H1 (cell line): ENCODE data around the gene CAPN15. TPM values are rescaled to one million over a fixed set of nuclear protein-coding genes. Genes with fewer than 3 reads are reported as not detected.

Experiments used
- CTCF ChIA-PET: fragments of 300-600 bp; sonication (Branson Sonifier 250); formaldehyde crosslinking; loops from one replicate; lab custom pipeline; 2021; ENCODE audit not compliant: partially characterized antibody; lab: Charles Lee
- POLR2A ChIA-PET: fragments of 300-600 bp; sonication (Branson Sonifier 250); formaldehyde crosslinking; loops from one replicate; lab custom pipeline; 2021; ENCODE audit warnings: inconsistent platforms; ENCODE audit not compliant: partially characterized antibody; lab: Charles Lee
- DNase-seq, 2 experiments: peaks; one replicate each; pipeline versions ENCODE4 v3.0.0 to v3.0.0-alpha.2; 2010 to 2022; ENCODE audit warnings: low spot score in 2 of 2, low read depth in 1 of 2, mixed read lengths in 1 of 2
- FAIRE-seq: peaks from 2 replicates; lab custom pipeline; 2011; peaks lifted over from hg19 to GRCh38; lab: Jason Lieb, UNC
- H2AFZ ChIP-seq: 2 replicates; pipeline ENCODE4 v1.8.1; 2012; ENCODE audit warnings: low read length, inconsistent platforms
- H2AK5ac ChIP-seq: 2 replicates; pipeline ENCODE4 v1.6.1; 2013; ENCODE audit warnings: low read depth, low read length
- H2BK120ac ChIP-seq: replicated peaks from 2 replicates; pipeline ENCODE3; 2013; ENCODE audit warnings: low read depth, low read length, inconsistent platforms
- H2BK12ac ChIP-seq: 2 replicates; pipeline ENCODE4 v1.6.1; 2013; ENCODE audit warnings: low read depth, low read length
- H2BK15ac ChIP-seq: 2 replicates; pipeline ENCODE4 v1.6.1; 2013; ENCODE audit warnings: low read length
- H2BK20ac ChIP-seq: 2 replicates; pipeline ENCODE4 v1.6.1; 2013; ENCODE audit warnings: low read length
- H2BK5ac ChIP-seq: 2 replicates; pipeline ENCODE4 v1.6.1; 2013; ENCODE audit warnings: low read depth, low read length
- H3K14ac ChIP-seq: 2 replicates; pipeline ENCODE4 v1.6.1; 2013; ENCODE audit warnings: inconsistent platforms; ENCODE audit not compliant: insufficient read length
- H3K18ac ChIP-seq: 2 replicates; pipeline ENCODE4 v1.6.1; 2013; ENCODE audit warnings: low read length; ENCODE audit errors: extremely low read depth
- H3K23ac ChIP-seq: 2 replicates; pipeline ENCODE4 v1.6.1; 2013; ENCODE audit warnings: inconsistent platforms; ENCODE audit not compliant: insufficient read length
- H3K23me2 ChIP-seq: 2 replicates; pipeline ENCODE4 v1.6.1; 2013; ENCODE audit warnings: low read depth, low read length
- H3K27ac ChIP-seq: 2 replicates; pipeline ENCODE4 v1.6.1; 2011; ENCODE audit warnings: low read depth, low read length, inconsistent platforms
- H3K27me3 ChIP-seq, 4 experiments: replicated peaks in 1 of 4; 1 replicate in 1 of 4; 2 replicates in 3 of 4; pipeline versions ENCODE4 v1.6.1 to v1.8.1; 2011 to 2013; ENCODE audit warnings: low read length in 3 of 4, mild to moderate bottlenecking in 3 of 4, inconsistent platforms in 2 of 4, mixed read lengths in 2 of 4, moderate library complexity in 1 of 4; ENCODE audit not compliant: control insufficient read depth in 3 of 4, insufficient read depth in 3 of 4; ENCODE audit errors: extremely low read depth in 1 of 4
- H3K36me3 ChIP-seq, 4 experiments: 2 replicates each; pipeline versions ENCODE4 v1.6.1 to v1.8.1; 2011 to 2013; ENCODE audit warnings: mild to moderate bottlenecking in 4 of 4, low read length in 3 of 4, moderate library complexity in 2 of 4, control low read depth in 1 of 4, inconsistent platforms in 1 of 4; ENCODE audit not compliant: insufficient read depth in 4 of 4, control insufficient read depth in 2 of 4
- H3K4ac ChIP-seq: replicated peaks from 2 replicates; pipeline ENCODE3; 2013; ENCODE audit warnings: low read length, low read depth, mixed read lengths, inconsistent platforms; ENCODE audit not compliant: insufficient read length
- H3K4me1 ChIP-seq, 4 experiments: replicated peaks in 1 of 4; 1 replicate in 1 of 4; 2 replicates in 3 of 4; pipeline versions ENCODE4 v1.6.1 to v1.8.1; 2011 to 2013; ENCODE audit warnings: low read length in 3 of 4, inconsistent platforms in 2 of 4, mixed read lengths in 1 of 4; ENCODE audit not compliant: insufficient read depth in 4 of 4, control insufficient read depth in 3 of 4
- H3K4me2 ChIP-seq, 2 experiments: 2 replicates each; pipeline versions ENCODE4 v1.6.1 to v1.8.1; 2011 to 2013; ENCODE audit warnings: low read depth in 2 of 2, low read length in 2 of 2, control low read depth in 1 of 2, inconsistent platforms in 1 of 2, mild to moderate bottlenecking in 1 of 2; ENCODE audit not compliant: insufficient read depth in 1 of 2
- H3K4me3 ChIP-seq, 4 experiments: fragments of 200-600, 300-600 bp in 1 of 4; sonication (generic), shearing (Covaris generic), sonication (Bioruptor Twin) in 1 of 4; 2 replicates each; pipeline versions ENCODE4 v1.5.1 to v1.8.1; 2011 to 2016; ENCODE audit warnings: low read length in 4 of 4, low read depth in 3 of 4, control low read depth in 2 of 4, inconsistent platforms in 2 of 4, mild to moderate bottlenecking in 2 of 4, mixed read lengths in 1 of 4, moderate library complexity in 1 of 4; ENCODE audit not compliant: insufficient read depth in 2 of 4; ENCODE audit errors: extremely low read depth in 1 of 4
- H3K56ac ChIP-seq: replicated peaks from 2 replicates; pipeline ENCODE3; 2013; ENCODE audit warnings: low read depth, mild to moderate bottlenecking, mixed read lengths, low read length, inconsistent platforms; ENCODE audit not compliant: insufficient read length
- H3K79me1 ChIP-seq: 2 replicates; pipeline ENCODE4 v1.6.1; 2013; ENCODE audit warnings: low read depth, low read length, control low read depth
- H3K79me2 ChIP-seq, 2 experiments: 2 replicates each; pipeline versions ENCODE4 v1.6.1 to v1.8.1; 2012 to 2013; ENCODE audit warnings: low read length in 2 of 2, mild to moderate bottlenecking in 2 of 2, inconsistent platforms in 1 of 2; ENCODE audit not compliant: insufficient read depth in 2 of 2, control insufficient read depth in 1 of 2
- H3K9ac ChIP-seq, 4 experiments: replicated peaks in 1 of 4; 1 replicate in 1 of 4; 2 replicates in 3 of 4; pipeline versions ENCODE4 v1.6.1 to v1.8.1; 2011 to 2013; ENCODE audit warnings: low read depth in 3 of 4, low read length in 3 of 4, control low read depth in 2 of 4, mild to moderate bottlenecking in 2 of 4, moderate library complexity in 2 of 4, inconsistent platforms in 1 of 4; ENCODE audit errors: extremely low read depth in 1 of 4
- H3K9me3 ChIP-seq, 2 experiments: 2 replicates each; pipeline versions ENCODE4 v1.6.1 to v1.8.1; 2012 to 2013; ENCODE audit warnings: mild to moderate bottlenecking in 2 of 2, moderate library complexity in 2 of 2, control low read depth in 1 of 2, inconsistent platforms in 1 of 2, low read depth in 1 of 2, low read length in 1 of 2, mixed read lengths in 1 of 2; ENCODE audit not compliant: insufficient read depth in 2 of 2
- H4K20me1 ChIP-seq, 2 experiments: replicated peaks in 1 of 2; 2 replicates each; pipeline versions ENCODE3 to v1.8.1; 2011 to 2013; ENCODE audit warnings: inconsistent platforms in 2 of 2, low read length in 2 of 2, mild to moderate bottlenecking in 1 of 2; ENCODE audit not compliant: insufficient read depth in 2 of 2, control insufficient read depth in 1 of 2
- H4K5ac ChIP-seq: 2 replicates; pipeline ENCODE4 v1.6.1; 2013; ENCODE audit warnings: low read length, low read depth, mixed read lengths, inconsistent platforms; ENCODE audit not compliant: insufficient read length
- H4K8ac ChIP-seq: 2 replicates; pipeline ENCODE4 v1.8.0; 2013; ENCODE audit warnings: mild to moderate bottlenecking, moderate library complexity, low read length, inconsistent platforms; ENCODE audit not compliant: insufficient read depth; ENCODE audit errors: extremely low read depth
- H4K91ac ChIP-seq: replicated peaks from 2 replicates; pipeline ENCODE3; 2013; ENCODE audit warnings: low read length, mixed read lengths, inconsistent platforms; ENCODE audit not compliant: insufficient read length
- BACH1 ChIP-seq: IDR thresholded peaks from 2 replicates; pipeline ENCODE4 v1.6.1; 2012; ENCODE audit warnings: low read length, improper control_type of control experiment
- CBX5 ChIP-seq: fragments of 300-800, 300-1000 bp; sonication (generic); IDR thresholded peaks from 2 replicates; pipeline ENCODE4 v1.7.1; 2016; ENCODE audit warnings: antibody characterized with exemption, low read length, low read depth
- EZH2 ChIP-seq: fragments of 200-600 bp; sonication (generic); IDR thresholded peaks from 2 replicates; pipeline ENCODE4 v1.7.1; 2012; ENCODE audit warnings: low read depth, mild to moderate bottlenecking, moderate library complexity, low read length, inconsistent platforms; ENCODE audit not compliant: severe bottlenecking
- HDAC2 ChIP-seq, 2 experiments: fragments of 300-600 bp in 1 of 2; sonication (generic) in 1 of 2; IDR thresholded peaks; 2 replicates each; pipeline ENCODE4 v1.6.1; 2011 to 2012; ENCODE audit warnings: low read depth in 2 of 2, low read length in 2 of 2, mild to moderate bottlenecking in 2 of 2, moderate library complexity in 2 of 2, borderline replicate concordance in 1 of 2, inconsistent platforms in 1 of 2
- KDM1A ChIP-seq: fragments of 200-600, 300-600 bp; sonication (generic); IDR thresholded peaks from 2 replicates; pipeline ENCODE4 v1.7.1; 2016; ENCODE audit warnings: mild to moderate bottlenecking, low read length, borderline replicate concordance
- NANOG ChIP-seq: IDR thresholded peaks from 2 replicates; pipeline ENCODE4 v1.6.1; 2011; ENCODE audit warnings: low read length, low read depth, mild to moderate bottlenecking, inconsistent platforms; ENCODE audit not compliant: insufficient read depth, poor library complexity, severe bottlenecking
- SP1 ChIP-seq: IDR thresholded peaks from 2 replicates; pipeline ENCODE4 v1.6.1; 2011; ENCODE audit warnings: low read depth, low read length
- SP2 ChIP-seq: IDR thresholded peaks from 2 replicates; pipeline ENCODE4 v1.6.1; 2012; ENCODE audit warnings: mild to moderate bottlenecking, low read length, inconsistent platforms
- TCF12 ChIP-seq: IDR thresholded peaks from 2 replicates; pipeline ENCODE4 v1.6.1; 2011; ENCODE audit warnings: low read depth, mild to moderate bottlenecking, low read length
- TEAD4 ChIP-seq: IDR thresholded peaks from 2 replicates; pipeline ENCODE4 v1.6.1; 2012; ENCODE audit warnings: low read depth, low read length, inconsistent platforms, mixed read lengths
- WGBS, 2 experiments: shearing (Covaris generic) in 1 of 2; methylation state at CpG; one replicate each; pipeline versions ENCODE4 v1.1.6 to v1.1.7; 2013 to 2015; ENCODE audit warnings: low lambda C conversion rate in 2 of 2, mixed read lengths in 2 of 2, inconsistent platforms in 1 of 2, low coverage in 1 of 2, missing lambda C conversion rate in 1 of 2; ENCODE audit not compliant: insufficient replicate concordance in 2 of 2, insufficient coverage in 1 of 2, insufficient read length in 1 of 2; ENCODE audit errors: extremely low coverage in 1 of 2, missing lambda C conversion rate in 1 of 2; 5-methylcytosine and 5-hydroxymethylcytosine counted together
- polyA plus RNA-seq, 7 experiments: library from polyadenylated mRNA; depleted of rRNA in 3 of 7; stranded (reverse) in 5 of 7; unstranded in 2 of 7; fragments of >200 nt in 5 of 7; fragments of 200-250 nt in 2 of 7; gene quantifications; 1 replicate in 5 of 7; 2 replicates in 1 of 7; 4 replicates in 1 of 7; pipeline versions ENCODE4 v1.2.1 to v1.2.3, GENCODE V29; 2011 to 2013; ENCODE audit warnings: missing spikeins in 2 of 7, mixed read lengths in 2 of 7
- total RNA-seq: library from RNA; stranded (reverse); fragmentation: NEBNext Ultra II Directional; extraction: Animal tissue kit (Norgen Biotek cat#: 25700); gene quantifications from 2 replicates; pipeline ENCODE4 v1.2.1, GENCODE V29; 2021

The CAPN15 gene
- total and polyA plus RNA-seq, 2 of the 8 experiments (the other 6 are each of a cell fraction or from before 2014, with no cell fraction given) = 38.9 to 76.9 TPM

- ChIA-PET POLR2A (interaction anchor here (1.2 to 1.5 kb wide), 2 partner anchors 19 to 49 kb away, joined by 3 read pairs; no protein-coding TSS in a partner anchor), CTCF (interaction anchor here (0.7 to 2.7 kb wide), 12 partner anchors 8 to 114 kb away, joined by 3 to 15 read pairs (median 4); no protein-coding TSS in a partner anchor)
- Histone ChIP-seq H2BK5ac (no peak overlapping the region), H3K36me3 (no peaks in the 10 kb centered on the region; a peak in 1 of 8 replicates), H3K4me3 (no peak overlapping the region), H3K27ac (no peak overlapping the region), H3K79me2 (no peaks in the 10 kb centered on the region), H4K5ac (no peak overlapping the region), H4K20me1 (peaks cover 0 to 4% of the 10 kb centered on the region in 2 experiments), H2BK120ac (no peak overlapping the region), H3K18ac (peak overlapping the region; percentile 13; the same call in 1 of the 2 replicates), H2AK5ac (peak overlapping the region; percentile 11; the same call in 1 of the 2 replicates), H3K4me1 (peaks cover 6 to 9% (median 7%) of the 10 kb centered on the region in 4 experiments), H3K4ac (no peak overlapping the region), H3K4me2 (no peak overlapping the region), H2AFZ (no peak overlapping the region), H3K27me3 (no peaks in the 10 kb centered on the region), H2BK20ac (no peak overlapping the region), H4K91ac (no peak overlapping the region), H3K14ac (no peak overlapping the region), H3K79me1 (no peaks in the 10 kb centered on the region), H3K23me2 (no peaks in the 10 kb centered on the region), H4K8ac (no peak overlapping the region), H2BK12ac (peak overlapping the region; percentile 11; the same call in 1 of the 2 replicates), H3K23ac (no peak overlapping the region), H2BK15ac (no peak overlapping the region), H3K9me3 (no peaks in the 10 kb centered on the region), H3K56ac (no peak overlapping the region), H3K9ac (no peak overlapping the region)
- FAIRE-seq (no peak), DNase-seq (no peak)
- WGBS, 2 experiments = 90% methylated on average over 10 of the region's 10 CpGs; no CpG with 5 or more reads in 1 of the 2 experiments
- TF ChIP-seq TEAD4 (no peak), SP2 (no peak), TCF12 (no peak), KDM1A (no peak), BACH1 (no peak), EZH2 (no peak), NANOG (no peak), HDAC2 (IDR thresholded peaks at IDR 0.05; ENCODE audit: borderline replicate concordance in 1 of 2, low read depth in 2 of 2, low read length in 2 of 2) (no peak), CBX5 (no peak), SP1 (no peak)
These were observed 36.7 kb upstream of the CAPN15 start for GRCh38 chr16:490768-491167.
